GM12891 (cell line): ENCODE data around the gene ELAC2.

Source experiments
- PAX5 ChIP-seq: IDR thresholded peaks from 2 replicates; pipeline ENCODE4 v1.6.1; 2011; ENCODE audit warnings: low read length, moderate library complexity, mild to moderate bottlenecking; ENCODE audit not compliant: insufficient read depth, severe bottlenecking
- POLR2A ChIP-seq: IDR thresholded peaks from 2 replicates; pipeline ENCODE4 v1.6.1; 2011; ENCODE audit warnings: low read depth, low read length, control low read depth
- POLR2AphosphoS5 ChIP-seq: IDR thresholded peaks from 2 replicates; pipeline ENCODE4 v1.6.1; 2011; ENCODE audit warnings: low read depth, low read length, control low read depth
- POU2F2 ChIP-seq: IDR thresholded peaks from 2 replicates; pipeline ENCODE4 v1.6.1; 2011; ENCODE audit warnings: low read depth, mild to moderate bottlenecking, control low read depth, low read length, moderate library complexity
- SPI1 ChIP-seq: IDR thresholded peaks from 2 replicates; pipeline ENCODE4 v1.6.1; 2011; ENCODE audit warnings: low read depth, low read length, control low read depth
- TAF1 ChIP-seq: IDR thresholded peaks from 2 replicates; pipeline ENCODE4 v1.6.1; 2011; ENCODE audit warnings: low read depth, low read length, control low read depth

GRCh38 chr17:12955521-12955920, 62.3 kb downstream of the ELAC2 start:
- TF ChIP-seq POLR2A = no peak
- no peak for TF ChIP-seq SPI1
- TF ChIP-seq POLR2AphosphoS5 = no peak
- no peak for TF ChIP-seq POU2F2
- TF ChIP-seq TAF1 = no peak
- no peak for TF ChIP-seq PAX5
